ENCODE results near the gene SLC22A7. TPM values are rescaled to one million over a fixed set of nuclear protein-coding genes. Genes with fewer than 3 reads are reported as not detected.

Gene SLC22A7, protein sequence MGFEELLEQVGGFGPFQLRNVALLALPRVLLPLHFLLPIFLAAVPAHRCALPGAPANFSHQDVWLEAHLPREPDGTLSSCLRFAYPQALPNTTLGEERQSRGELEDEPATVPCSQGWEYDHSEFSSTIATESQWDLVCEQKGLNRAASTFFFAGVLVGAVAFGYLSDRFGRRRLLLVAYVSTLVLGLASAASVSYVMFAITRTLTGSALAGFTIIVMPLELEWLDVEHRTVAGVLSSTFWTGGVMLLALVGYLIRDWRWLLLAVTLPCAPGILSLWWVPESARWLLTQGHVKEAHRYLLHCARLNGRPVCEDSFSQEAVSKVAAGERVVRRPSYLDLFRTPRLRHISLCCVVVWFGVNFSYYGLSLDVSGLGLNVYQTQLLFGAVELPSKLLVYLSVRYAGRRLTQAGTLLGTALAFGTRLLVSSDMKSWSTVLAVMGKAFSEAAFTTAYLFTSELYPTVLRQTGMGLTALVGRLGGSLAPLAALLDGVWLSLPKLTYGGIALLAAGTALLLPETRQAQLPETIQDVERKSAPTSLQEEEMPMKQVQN
- total RNA-seq (not detected), polyA plus RNA-seq (not detected), total RNA-seq (not detected)

DNA sequence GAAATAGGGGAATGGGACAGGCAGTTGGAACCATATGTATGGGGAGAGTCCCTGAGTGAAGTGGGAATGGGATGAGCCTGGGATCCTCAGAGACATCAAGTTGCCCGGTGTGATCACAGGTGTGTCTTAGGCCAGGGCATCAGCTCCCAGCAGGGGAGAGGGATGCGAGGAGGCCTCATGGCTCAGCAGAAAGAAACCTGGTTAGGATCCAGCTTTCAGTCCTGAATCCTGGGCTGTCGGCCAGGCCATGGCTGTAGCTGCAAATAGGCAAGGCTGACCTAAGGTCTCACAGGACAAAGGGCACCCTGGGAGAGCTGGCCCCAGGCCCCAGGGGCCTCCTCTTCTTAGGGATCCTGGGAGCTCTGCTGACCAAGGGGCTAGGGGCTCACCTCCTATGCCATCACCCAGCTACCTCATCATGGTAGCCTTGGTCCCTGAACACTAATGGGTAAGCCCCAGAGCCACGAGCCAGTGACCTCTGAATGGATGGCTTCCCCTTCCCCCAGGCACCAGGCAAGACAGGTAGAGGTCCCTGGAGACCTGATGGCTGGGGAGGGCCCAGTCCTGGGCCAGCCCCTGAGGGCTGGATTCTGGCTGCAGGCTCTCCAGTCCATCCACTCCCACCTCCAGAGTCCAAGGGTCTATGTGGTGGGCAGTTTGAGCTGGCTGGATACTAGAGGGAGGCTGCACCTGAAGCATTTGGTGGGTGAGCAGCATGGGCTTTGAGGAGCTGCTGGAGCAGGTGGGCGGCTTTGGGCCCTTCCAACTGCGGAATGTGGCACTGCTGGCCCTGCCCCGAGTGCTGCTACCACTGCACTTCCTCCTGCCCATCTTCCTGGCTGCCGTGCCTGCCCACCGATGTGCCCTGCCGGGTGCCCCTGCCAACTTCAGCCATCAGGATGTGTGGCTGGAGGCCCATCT lies at the start of gene SLC22A7:
Gene SLC22A7 (plus strand): TSS at position 617 of the 921 bp plus-strand sequence. CDS start 99 bp downstream, at position 716.
- peaks cover 0 to 9% (median 7%) of the 10 kb centered on the region in 5 donors for H3K27me3 Mint-ChIP-seq
- Histone ChIP-seq H3K27ac (ENCODE audit: low read depth, low read length) (no peak within 1 kb of the TSS), H3K36me3 (ENCODE audit: control insufficient read depth in 2 of 3, insufficient read depth in 3 of 3, low read length in 3 of 3) (no peaks in the 10 kb centered on the region), H3K4me3 (ENCODE audit: low read length) (no peak within 1 kb of the TSS), H3K27me3 (ENCODE audit: control insufficient read depth in 2 of 2, insufficient read depth in 2 of 2, low read length in 2 of 2) (no peaks in the 10 kb centered on the region), H3K4me1 (ENCODE audit: control insufficient read depth in 2 of 2, insufficient read depth in 2 of 2, low read length in 2 of 2) (no peaks in the 10 kb centered on the region), H3K9me3 (ENCODE audit: control insufficient read depth in 2 of 3, low read length in 3 of 3) (no peaks in the 10 kb centered on the region)
- H3K27ac Mint-ChIP-seq, result no peak within 1 kb of the TSS
- ChIA-PET POLR2A (interaction anchor here (0.6 kb wide), 1 partner anchor 10 kb away, joined by 3 read pairs; no protein-coding TSS in a partner anchor), CTCF (interaction anchor here (0.6 kb wide), 1 partner anchor 9 kb away, joined by 3 read pairs; no protein-coding TSS in a partner anchor)
- H3K9me3 Mint-ChIP-seq, result no peaks in the 10 kb centered on the region
- DNase-seq, result no peak
- H3K4me3 Mint-ChIP-seq, result no peak within 1 kb of the TSS
- H3K36me3 Mint-ChIP-seq, result no peaks in the 10 kb centered on the region
- intact Hi-C loops (cut with micrococcal nuclease), result no loop called here
- H3K4me1 Mint-ChIP-seq, result peaks cover 0 to 7% (median 0%) of the 10 kb centered on the region in 7 donors
- ATAC-seq, result no peak

DNA sequence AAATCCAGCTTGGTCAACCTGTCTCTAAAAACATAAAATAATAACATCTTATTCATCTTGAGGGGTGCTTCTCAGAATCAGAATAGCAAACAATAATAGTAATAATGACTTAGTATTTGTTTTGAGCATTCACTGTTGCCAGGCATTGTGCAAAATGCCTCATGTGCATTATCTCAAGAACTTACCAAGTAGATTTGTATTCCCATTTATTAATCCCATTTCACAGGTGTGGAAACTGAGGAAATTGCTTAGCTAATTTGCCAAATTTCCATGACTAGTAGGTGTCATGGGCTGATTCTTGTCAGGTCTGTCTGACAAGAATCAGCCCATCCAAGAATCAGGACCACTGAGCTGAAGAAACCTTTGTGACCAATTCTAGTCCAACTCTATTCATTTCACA lies 49.3 kb upstream of the SLC22A7 start:
- H3K27me3 ChIP-seq (ENCODE audit: control insufficient read depth in 2 of 2, insufficient read depth in 2 of 2, low read length in 2 of 2), result peaks cover 3 to 7% of the 10 kb centered on the region in 2 donors
- H3K4me3 Mint-ChIP-seq, result no peak overlapping the region
- H3K27ac ChIP-seq (ENCODE audit: low read depth, low read length), result no peak overlapping the region
- peaks cover 3 to 13% of the 10 kb centered on the region in 2 donors for H3K4me1 ChIP-seq (ENCODE audit: control insufficient read depth in 2 of 2, insufficient read depth in 2 of 2, low read length in 2 of 2)
- no peaks in the 10 kb centered on the region for H3K36me3 ChIP-seq (ENCODE audit: control insufficient read depth in 2 of 3, insufficient read depth in 3 of 3, low read length in 3 of 3)
- intact Hi-C loops (cut with micrococcal nuclease), result no loop called here
- H3K27me3 Mint-ChIP-seq, result peaks cover 14 to 36% (median 23%) of the 10 kb centered on the region in 5 donors
- ATAC-seq, result no peak
- H3K27ac Mint-ChIP-seq, result no peak overlapping the region
- H3K9me3 ChIP-seq (ENCODE audit: control insufficient read depth in 2 of 3, low read length in 3 of 3), result no peaks in the 10 kb centered on the region
- no peak for DNase-seq
- no peaks in the 10 kb centered on the region for H3K9me3 Mint-ChIP-seq
- POLR2A ChIA-PET, result interaction anchor here (0.6 to 1.8 kb wide), 3 partner anchors 10 to 1065 kb away, joined by 3 to 6 read pairs (median 3); partner anchors contain the start of gene CUL9
- CTCF ChIA-PET, result no interaction called here
- H3K4me3 ChIP-seq (ENCODE audit: low read length), result no peak overlapping the region
- peaks cover 11 to 29% (median 21%) of the 10 kb centered on the region in 7 donors for H3K4me1 Mint-ChIP-seq
- peaks cover 0 to 4% (median 0%) of the 10 kb centered on the region in 5 donors for H3K36me3 Mint-ChIP-seq

DNA sequence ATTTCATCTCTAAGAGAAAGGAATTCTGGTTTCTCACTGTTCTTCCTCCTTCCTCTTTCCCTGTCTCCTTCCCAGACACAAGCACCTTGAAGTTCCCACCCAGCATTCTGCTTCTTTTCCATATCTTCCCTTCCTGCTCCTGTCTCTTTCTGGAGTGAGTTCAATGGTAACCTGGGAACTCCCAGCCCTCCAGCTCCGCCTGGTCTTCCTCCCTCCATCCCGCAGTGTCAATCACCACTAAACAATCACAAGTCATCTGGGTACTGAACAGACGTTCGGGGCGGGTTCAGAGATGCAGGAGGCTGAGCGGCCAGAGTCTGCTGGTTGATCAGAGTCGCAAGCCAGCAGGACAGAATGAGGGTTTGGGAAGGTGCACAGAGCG lies 47.1 kb upstream of the SLC22A7 start:
- DNase-seq (no peak), ATAC-seq (no peak)
- CTCF ChIA-PET, result no interaction called here
- H3K4me3 Mint-ChIP-seq, result peak overlapping the region in 2 of 10 donors; percentile 16 to 19
- peaks cover 0 to 4% (median 0%) of the 10 kb centered on the region in 5 donors for H3K36me3 Mint-ChIP-seq
- H3K9me3 Mint-ChIP-seq, result no peaks in the 10 kb centered on the region
- Histone ChIP-seq H3K4me1 (ENCODE audit: control insufficient read depth in 2 of 2, insufficient read depth in 2 of 2, low read length in 2 of 2) (peaks cover 3 to 13% of the 10 kb centered on the region in 2 donors), H3K27ac (ENCODE audit: low read depth, low read length) (no peak overlapping the region), H3K36me3 (ENCODE audit: control insufficient read depth in 2 of 3, insufficient read depth in 3 of 3, low read length in 3 of 3) (no peaks in the 10 kb centered on the region), H3K4me3 (ENCODE audit: low read length) (no peak overlapping the region), H3K27me3 (ENCODE audit: control insufficient read depth in 2 of 2, insufficient read depth in 2 of 2, low read length in 2 of 2) (no peaks in the 10 kb centered on the region), H3K9me3 (ENCODE audit: control insufficient read depth in 2 of 3, low read length in 3 of 3) (no peaks in the 10 kb centered on the region)
- peaks cover 12 to 31% (median 21%) of the 10 kb centered on the region in 7 donors for H3K4me1 Mint-ChIP-seq
- H3K27ac Mint-ChIP-seq, result peak overlapping the region in 2 of 9 donors; percentile 71 to 76
- peaks cover 14 to 37% (median 30%) of the 10 kb centered on the region in 5 donors for H3K27me3 Mint-ChIP-seq
- POLR2A ChIA-PET, result no interaction called here
- intact Hi-C loops (cut with micrococcal nuclease), result no loop called here

DNA sequence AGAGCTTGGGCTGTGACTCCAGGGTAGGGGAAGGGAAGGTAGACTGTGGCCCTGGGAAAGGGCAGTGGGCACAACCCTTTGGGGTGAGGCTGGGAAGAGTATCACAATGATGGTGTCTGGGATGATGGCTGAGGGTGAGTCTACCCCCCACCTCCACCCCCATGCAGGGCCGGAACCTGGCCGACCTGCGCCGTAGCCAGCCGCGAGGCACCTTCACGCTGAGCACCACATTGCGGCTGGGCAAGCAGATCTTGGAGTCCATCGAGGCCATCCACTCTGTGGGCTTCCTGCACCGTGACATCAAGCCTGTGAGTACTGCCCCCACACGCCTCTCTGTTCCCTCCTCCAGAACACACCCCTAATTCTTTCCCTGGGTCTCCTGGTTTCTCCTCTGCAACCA lies 44.7 kb upstream of the SLC22A7 start:
- no peak overlapping the region for H3K27ac Mint-ChIP-seq
- Histone ChIP-seq H3K9me3 (ENCODE audit: control insufficient read depth in 2 of 3, low read length in 3 of 3) (no peaks in the 10 kb centered on the region), H3K27ac (ENCODE audit: low read depth, low read length) (no peak overlapping the region), H3K27me3 (ENCODE audit: control insufficient read depth in 2 of 2, insufficient read depth in 2 of 2, low read length in 2 of 2) (no peaks in the 10 kb centered on the region), H3K4me1 (ENCODE audit: control insufficient read depth in 2 of 2, insufficient read depth in 2 of 2, low read length in 2 of 2) (no peaks in the 10 kb centered on the region), H3K4me3 (ENCODE audit: low read length) (no peak overlapping the region), H3K36me3 (ENCODE audit: control insufficient read depth in 2 of 3, insufficient read depth in 3 of 3, low read length in 3 of 3) (no peaks in the 10 kb centered on the region)
- ATAC-seq, result no peak
- peaks cover 0 to 3% (median 0%) of the 10 kb centered on the region in 5 donors for H3K36me3 Mint-ChIP-seq
- no peaks in the 10 kb centered on the region for H3K9me3 Mint-ChIP-seq
- H3K27me3 Mint-ChIP-seq, result peaks cover 14 to 44% (median 31%) of the 10 kb centered on the region in 5 donors
- POLR2A ChIA-PET, result interaction anchor here (0.6 kb wide), 1 partner anchor 587 kb away, joined by 3 read pairs; no protein-coding TSS in a partner anchor
- intact Hi-C loops (cut with micrococcal nuclease), result no loop called here
- DNase-seq, result no peak
- CTCF ChIA-PET, result no interaction called here
- no peak overlapping the region for H3K4me3 Mint-ChIP-seq
- H3K4me1 Mint-ChIP-seq, result peaks cover 1 to 27% (median 11%) of the 10 kb centered on the region in 7 donors

DNA sequence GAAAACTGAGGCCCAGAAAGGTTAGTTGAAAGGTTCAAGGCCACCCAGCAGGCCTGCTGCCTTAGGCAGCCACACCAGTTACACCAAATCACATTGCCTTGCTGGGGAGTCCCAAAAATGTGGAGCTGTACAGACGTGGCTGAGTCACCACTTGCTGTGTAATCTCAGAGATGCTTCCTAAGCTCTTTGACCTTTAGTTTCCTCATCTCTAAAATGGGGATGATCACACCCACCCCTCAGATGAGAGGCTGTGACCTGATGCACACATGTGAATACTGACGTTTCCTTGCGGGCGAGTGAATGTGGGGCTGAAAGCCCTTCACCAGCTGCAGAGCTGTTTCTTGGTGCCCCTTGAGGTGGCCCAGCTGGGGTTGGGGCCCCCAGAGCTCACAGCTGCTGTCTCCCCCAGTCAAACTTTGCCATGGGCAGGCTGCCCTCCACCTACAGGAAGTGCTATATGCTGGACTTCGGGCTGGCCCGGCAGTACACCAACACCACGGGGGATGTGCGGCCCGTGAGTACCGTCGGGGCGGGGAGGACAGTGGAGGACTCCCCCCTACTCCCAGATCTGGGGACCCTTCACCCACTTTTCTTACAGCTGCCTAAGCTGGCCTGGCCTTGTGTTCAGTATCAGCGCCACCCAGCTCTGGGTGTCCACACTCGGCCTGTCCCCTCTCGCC lies 43.8 kb upstream of the SLC22A7 start:
- no peaks in the 10 kb centered on the region for H3K27me3 ChIP-seq (ENCODE audit: control insufficient read depth in 2 of 2, insufficient read depth in 2 of 2, low read length in 2 of 2)
- DNase-seq (no peak), ATAC-seq (peak; percentile 34)
- no peak overlapping the region for H3K27ac ChIP-seq (ENCODE audit: low read depth, low read length)
- no peak overlapping the region for H3K4me3 ChIP-seq (ENCODE audit: low read length)
- H3K27ac Mint-ChIP-seq, result no peak overlapping the region
- intact Hi-C loops (cut with micrococcal nuclease), result no loop called here
- H3K36me3 ChIP-seq (ENCODE audit: control insufficient read depth in 2 of 3, insufficient read depth in 3 of 3, low read length in 3 of 3), result no peaks in the 10 kb centered on the region
- H3K36me3 Mint-ChIP-seq, result peaks cover 0 to 3% (median 0%) of the 10 kb centered on the region in 5 donors
- CTCF ChIA-PET, result interaction anchor here (1.0 kb wide), 1 partner anchor 9 kb away, joined by 3 read pairs; no protein-coding TSS in a partner anchor
- no peak overlapping the region for H3K4me3 Mint-ChIP-seq
- peaks cover 14 to 44% (median 31%) of the 10 kb centered on the region in 5 donors for H3K27me3 Mint-ChIP-seq
- H3K9me3 Mint-ChIP-seq, result no peaks in the 10 kb centered on the region
- POLR2A ChIA-PET, result interaction anchor here (0.6 to 0.7 kb wide), 2 partner anchors 115 to 588 kb away, joined by 3 to 4 read pairs; partner anchors contain the start of gene ZNF318
- H3K4me1 Mint-ChIP-seq, result peaks cover 2 to 27% (median 11%) of the 10 kb centered on the region in 7 donors
- H3K9me3 ChIP-seq (ENCODE audit: control insufficient read depth in 2 of 3, low read length in 3 of 3), result no peaks in the 10 kb centered on the region
- H3K4me1 ChIP-seq (ENCODE audit: control insufficient read depth in 2 of 2, insufficient read depth in 2 of 2, low read length in 2 of 2), result no peaks in the 10 kb centered on the region

DNA sequence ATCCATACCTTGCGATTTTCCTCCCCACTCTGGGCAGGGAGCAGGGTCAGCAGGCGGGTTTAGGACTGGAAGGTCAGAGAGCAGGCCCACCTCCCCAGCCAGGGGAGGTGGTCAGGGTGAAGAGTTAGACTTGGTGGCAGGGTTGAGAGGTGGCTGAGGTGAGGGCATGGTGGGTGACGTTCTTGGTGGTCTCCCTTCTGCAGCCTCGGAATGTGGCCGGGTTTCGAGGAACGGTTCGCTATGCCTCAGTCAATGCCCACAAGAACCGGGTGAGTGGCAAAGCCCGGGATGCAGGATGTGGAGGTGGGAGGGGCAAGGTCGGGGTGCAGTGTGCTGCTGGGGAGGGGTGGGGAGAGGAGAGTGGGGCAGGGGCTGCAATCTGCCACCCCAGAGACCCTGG lies 43.2 kb upstream of the SLC22A7 start:
- intact Hi-C loops (cut with micrococcal nuclease), result no loop called here
- no peak for DNase-seq
- peaks cover 0 to 3% (median 0%) of the 10 kb centered on the region in 5 donors for H3K36me3 Mint-ChIP-seq
- no peaks in the 10 kb centered on the region for H3K36me3 ChIP-seq (ENCODE audit: control insufficient read depth in 2 of 3, insufficient read depth in 3 of 3, low read length in 3 of 3)
- H3K27ac ChIP-seq (ENCODE audit: low read depth, low read length), result no peak overlapping the region
- H3K27ac Mint-ChIP-seq, result no peak overlapping the region
- H3K27me3 Mint-ChIP-seq, result peaks cover 14 to 44% (median 31%) of the 10 kb centered on the region in 5 donors
- no peaks in the 10 kb centered on the region for H3K4me1 ChIP-seq (ENCODE audit: control insufficient read depth in 2 of 2, insufficient read depth in 2 of 2, low read length in 2 of 2)
- no peak for ATAC-seq
- H3K4me1 Mint-ChIP-seq, result peaks cover 4 to 27% (median 11%) of the 10 kb centered on the region in 7 donors
- H3K4me3 ChIP-seq (ENCODE audit: low read length), result no peak overlapping the region
- no peak overlapping the region for H3K4me3 Mint-ChIP-seq
- ChIA-PET CTCF (interaction anchor here (1.0 kb wide), 1 partner anchor 9 kb away, joined by 3 read pairs; no protein-coding TSS in a partner anchor), POLR2A (no interaction called here)
- H3K27me3 ChIP-seq (ENCODE audit: control insufficient read depth in 2 of 2, insufficient read depth in 2 of 2, low read length in 2 of 2), result no peaks in the 10 kb centered on the region
- no peaks in the 10 kb centered on the region for H3K9me3 Mint-ChIP-seq
- H3K9me3 ChIP-seq (ENCODE audit: control insufficient read depth in 2 of 3, low read length in 3 of 3), result no peaks in the 10 kb centered on the region
